GM19438 (cell line): ENCODE data around the gene ATP5F1C.

Experiments used
- ATAC-seq: cut with Tn5 transposase; IDR thresholded peaks from one replicate; pipeline ENCODE4 v1.9.1; 2021; ENCODE audit warnings: low read depth; ENCODE audit not compliant: unreplicated experiment

Gene ATP5F1C

DNA sequence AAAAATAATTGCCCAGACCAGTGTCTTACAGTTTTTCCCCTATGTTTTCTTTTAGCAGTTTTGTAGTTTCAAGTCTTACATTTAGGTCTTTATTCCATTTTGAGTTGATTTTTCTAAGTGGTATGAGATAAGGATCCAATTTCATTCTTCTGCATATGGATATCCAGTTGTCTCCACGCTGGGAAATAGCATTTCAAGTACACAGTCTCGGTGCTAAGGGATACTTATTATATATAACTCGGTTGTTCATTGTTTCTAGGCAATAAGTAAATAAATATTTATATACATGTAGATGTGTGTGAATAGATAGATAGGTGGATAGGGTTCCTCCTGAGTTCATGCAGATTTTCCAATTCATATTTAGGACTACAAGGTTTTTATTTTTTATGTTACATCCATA lies 46.3 kb downstream of the ATP5F1C start:
- ATAC-seq, result no peak

DNA sequence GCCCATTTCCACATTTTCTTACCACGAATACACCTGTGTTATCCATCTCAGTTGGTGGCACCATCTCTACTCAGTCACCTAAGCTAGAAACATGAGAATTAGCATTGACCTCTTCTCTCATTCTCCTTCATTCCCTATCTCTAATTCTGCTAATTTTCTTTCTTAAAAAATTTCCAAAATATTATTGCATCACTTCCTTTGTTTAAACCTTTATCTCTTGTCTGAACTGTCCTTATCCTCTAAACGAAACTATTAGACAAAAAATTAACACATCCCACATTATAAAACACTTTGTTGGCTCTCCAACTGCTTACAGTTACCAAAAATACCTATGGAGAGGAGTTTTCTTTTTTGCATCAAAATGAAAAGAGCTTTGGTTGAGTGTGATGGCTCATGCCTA lies 48.6 kb downstream of the ATP5F1C start:
- no peak for ATAC-seq

DNA sequence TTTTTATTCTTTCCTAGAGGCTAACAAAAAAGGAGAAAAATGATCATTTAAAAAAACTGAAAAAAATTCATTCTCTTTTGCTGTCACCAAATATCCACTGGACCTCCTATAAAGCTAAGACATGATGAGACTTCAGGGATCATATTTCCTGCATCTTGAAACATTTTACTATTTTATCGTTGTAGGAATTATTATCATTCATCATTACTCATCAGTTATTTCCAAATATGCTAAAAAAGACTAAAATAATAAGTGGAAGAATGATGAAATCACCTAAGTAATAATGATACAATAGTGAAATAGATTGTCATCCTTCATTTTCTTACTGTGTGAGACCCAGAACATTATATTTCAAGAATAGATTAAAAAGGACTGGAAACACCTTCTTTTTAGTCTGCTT lies 58.6 kb downstream of the ATP5F1C start:
- ATAC-seq, result no peak

DNA sequence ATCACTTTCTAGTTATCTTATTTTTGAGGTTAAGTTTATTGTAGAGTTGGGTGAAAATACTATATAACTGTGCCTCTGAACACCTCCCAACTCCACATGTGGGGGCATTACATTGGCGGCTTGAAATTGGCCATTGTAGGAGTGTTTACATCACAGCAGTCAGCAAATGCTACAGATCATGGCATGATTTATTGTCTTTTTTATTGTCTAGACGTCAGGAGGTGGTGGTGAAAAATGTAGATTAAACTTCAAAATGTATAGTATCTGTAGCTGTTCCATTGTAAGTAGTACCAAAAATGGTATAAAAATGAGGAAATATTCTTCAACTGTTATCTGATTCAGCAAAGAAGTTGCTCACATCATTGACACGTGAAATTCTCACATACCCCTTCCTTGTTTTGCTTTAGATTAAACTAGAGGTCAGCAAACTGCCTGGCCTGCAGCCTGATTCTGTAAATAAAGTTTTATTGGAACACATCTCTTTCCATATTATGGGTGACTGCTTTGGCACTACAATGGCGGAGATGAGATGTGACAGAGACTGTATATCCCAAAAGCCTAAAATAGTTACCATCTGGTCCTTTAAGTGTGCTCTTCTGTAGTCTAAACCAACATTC lies 65.4 kb downstream of the ATP5F1C start:
- ATAC-seq, result no peak

DNA sequence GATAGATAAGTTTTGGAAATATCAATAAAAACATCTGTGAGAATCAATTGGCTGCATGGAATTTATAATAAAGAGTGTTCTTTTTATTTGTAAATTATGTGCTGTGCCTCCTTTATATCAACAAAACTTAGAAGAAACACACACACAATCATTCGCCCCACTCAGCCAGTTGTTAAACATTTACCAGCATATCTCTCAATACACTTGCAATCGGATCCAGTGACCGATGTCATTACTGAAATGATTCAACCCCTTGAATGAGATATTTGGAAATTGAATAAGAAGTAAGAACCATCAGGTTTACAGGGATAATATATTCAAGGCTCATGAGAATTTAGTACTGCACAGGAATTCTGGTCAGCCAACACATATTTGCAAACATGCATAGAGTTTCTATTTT lies 65.9 kb downstream of the ATP5F1C start:
- no peak for ATAC-seq

DNA sequence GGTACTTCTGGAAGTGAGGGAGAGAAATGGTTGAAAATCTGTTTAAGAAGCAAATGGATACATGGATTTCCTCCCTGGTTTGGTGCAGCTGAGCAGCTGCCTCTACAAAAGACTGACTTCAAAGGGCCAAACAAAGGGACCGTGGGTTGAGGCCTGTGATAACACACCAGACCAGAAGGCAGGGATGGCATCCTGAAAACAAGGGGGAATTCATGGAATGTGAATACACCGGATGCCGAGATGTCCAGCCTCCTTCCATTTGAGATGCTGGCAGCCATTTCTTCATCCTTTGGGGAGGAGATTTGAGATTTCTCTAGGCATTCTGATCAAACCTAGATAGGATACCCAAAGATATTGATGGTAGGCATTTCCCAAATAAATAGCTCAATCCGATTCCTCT lies 67.2 kb downstream of the ATP5F1C start:
- ATAC-seq, result no peak

DNA sequence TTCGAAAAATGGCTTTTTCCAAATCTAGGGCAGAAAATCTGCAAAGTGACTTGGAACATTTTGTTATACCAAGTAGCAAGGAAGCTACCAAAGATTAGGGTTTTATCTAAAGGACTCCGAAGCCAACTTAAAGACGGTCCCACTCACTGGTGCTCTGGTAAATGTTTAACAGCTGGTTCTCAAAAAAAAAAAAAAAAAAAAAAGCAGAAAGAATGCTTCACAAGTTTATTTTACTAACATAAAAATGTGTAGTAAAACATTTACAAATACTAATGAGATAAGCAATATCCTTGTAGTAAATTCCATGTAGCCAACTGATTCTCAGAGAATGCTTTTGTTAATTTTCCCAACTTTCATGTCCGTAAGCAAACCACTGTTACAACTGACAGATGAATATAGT lies 68.7 kb downstream of the ATP5F1C start:
- ATAC-seq, result no peak

DNA sequence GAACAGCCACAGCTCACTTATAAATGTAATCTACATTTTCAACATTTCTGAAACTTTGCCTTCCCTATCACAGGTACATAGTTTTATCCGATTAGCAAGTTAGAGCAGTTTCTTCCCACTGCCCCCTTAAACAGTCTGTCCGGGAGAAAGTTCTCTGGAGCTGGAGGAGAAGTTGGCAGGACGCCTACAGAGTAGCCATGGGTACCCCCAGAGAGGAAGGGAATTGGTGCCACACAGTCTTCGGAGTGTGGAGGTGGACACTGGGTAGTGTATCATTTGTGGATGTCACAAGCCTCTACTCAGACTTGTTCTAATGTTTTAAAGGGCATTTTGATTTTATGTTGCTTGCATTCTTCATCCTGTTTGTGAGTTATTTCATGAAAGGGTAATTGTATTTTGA lies 69.3 kb downstream of the ATP5F1C start:
- ATAC-seq, result no peak
